Activated CD4-positive, alpha-beta T cell treated with anti-CD3 and anti-CD28 coated beads, Interleukin-2, amount 50 U/mL, for 4 hours (primary cell): ENCODE results near the gene ACCSL.
A peak's percentile ranks its signal among the peaks of the same experiment; 100 is the strongest.

Experiments used
- DNase-seq, 2 experiments: peaks; one replicate each; pipeline ENCODE4 v3.0.0-alpha.2; 2020

The ACCSL gene

DNA sequence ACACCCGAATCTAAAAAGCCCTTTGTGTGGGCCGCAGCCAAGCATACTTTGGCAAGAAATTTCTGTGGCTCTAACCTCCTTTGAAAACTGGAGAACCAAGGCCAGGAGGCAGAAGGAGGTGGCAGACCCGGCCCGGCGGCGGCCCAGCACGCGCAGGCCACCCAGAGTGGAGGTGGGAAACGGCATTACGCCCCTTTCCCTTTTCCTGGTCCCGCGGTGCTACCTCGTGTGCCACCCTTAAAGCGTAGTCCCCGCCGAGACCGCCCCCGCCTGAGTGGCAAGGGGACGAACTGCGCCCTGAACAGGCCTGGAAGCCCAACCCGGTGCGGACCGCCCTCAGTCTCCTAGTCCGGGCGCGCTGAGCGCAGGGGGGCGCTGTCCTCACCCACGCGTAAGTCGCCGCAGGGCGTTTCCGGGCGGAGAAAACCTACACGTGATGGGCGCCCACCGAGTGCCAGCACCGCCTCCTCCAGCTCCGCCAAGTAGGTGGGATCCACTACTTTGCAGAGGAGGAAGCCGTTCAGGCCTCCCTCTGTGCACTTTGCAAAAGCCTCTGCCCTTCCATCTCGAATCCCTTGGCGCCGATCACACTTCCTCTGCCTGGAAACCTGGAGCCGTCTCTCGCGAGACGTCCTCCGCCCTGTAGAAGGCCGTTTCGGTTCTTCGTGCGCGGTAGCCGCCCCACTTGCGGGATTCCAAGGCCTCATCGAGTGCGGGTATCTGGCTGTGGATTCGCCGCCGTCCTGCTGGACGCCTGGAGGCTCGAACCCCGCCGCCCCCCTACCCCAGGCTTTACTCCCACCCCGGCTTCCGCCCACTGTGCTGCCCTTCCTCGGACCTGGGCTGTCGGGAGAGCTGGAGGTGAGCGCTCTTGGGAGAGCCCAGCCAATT lies 18.3 kb downstream of the ACCSL start, which contains the start of gene ACCS:
TSS of gene ACCS (plus strand) at position 430 of the 891 bp plus-strand sequence. CDS start 1,358 bp downstream, outside the sequence.
- DNase-seq: peak; percentile 78 to 81

DNA sequence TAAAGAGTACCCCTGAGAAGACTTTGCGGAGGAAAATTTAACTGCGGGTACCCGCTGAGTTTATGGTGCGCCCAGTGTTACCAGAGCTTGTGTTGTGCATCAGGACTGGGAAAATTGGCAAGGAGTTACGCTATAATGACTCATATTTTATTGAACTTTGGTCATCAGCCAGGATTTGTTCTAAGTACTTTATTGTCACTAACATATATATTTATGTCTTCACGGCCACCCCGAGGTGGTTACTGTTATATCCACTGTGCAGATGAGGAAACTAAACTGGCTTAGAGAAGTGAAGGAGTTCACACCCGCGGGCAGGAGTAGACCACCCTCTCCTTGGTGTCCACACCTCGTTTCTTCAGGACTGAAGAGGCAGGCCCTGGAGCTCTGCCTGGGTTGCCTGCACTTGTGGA lies 19.0 kb downstream of the ACCSL start:
- DNase-seq: no peak

DNA sequence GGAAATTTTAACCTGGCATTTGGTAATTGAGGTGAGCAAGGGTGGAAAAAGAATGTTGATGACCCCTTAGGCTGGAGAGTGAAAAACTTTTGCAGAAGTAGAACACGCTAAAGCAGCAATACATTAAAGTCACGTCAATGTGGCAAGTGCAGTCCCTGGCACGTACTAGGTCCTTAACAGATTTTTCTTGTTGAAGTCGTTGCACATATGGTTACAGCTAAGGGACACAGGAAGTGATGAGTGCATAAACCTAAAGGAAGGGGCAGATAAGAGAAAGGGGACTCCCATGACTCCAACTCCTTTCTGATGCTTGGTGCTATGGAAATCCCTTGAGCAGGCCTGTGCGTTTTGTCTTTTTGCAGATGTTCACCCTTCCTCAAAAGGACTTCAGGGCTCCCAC lies 19.5 kb downstream of the ACCSL start:
- DNase-seq: no peak

DNA sequence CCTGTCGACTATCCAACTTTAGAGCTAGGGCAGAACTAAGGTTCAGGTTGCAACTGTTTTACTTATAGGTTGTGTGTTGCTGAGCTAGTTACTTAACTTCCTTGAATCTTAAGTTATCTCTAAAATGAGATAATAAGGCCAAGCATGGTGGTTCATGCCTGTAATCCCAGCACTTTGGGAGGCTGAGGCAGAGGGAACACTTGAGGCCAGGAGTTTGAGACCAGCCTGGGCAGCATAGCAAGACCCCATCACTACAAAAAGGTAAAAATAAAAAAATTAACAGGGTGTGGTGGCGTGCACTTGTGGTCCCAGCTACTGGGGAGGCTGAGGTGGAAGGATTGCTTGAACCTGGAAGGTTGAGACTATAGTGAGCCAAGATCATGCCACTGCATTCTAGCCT lies 20.4 kb downstream of the ACCSL start:
- no peak for DNase-seq

DNA sequence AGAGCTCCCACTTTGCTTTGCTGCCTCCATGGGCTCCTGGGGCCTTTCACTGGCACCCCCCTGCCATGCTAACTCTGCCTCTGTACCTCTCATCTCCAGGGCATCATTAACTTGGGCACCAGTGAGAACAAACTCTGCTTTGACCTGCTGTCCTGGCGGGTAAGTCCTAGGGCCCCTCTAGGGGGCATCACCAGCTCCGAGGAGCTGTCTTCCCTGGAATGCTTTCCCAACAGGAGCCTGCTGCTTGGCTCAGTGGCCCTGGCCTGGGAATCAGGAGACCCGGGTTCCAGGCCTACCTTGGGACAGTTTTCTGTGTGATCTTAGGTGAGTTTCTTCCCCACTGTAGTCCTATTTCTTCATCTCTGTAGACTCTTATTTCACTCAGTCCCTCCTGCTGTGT lies 23.4 kb downstream of the ACCSL start:
- DNase-seq: no peak

DNA sequence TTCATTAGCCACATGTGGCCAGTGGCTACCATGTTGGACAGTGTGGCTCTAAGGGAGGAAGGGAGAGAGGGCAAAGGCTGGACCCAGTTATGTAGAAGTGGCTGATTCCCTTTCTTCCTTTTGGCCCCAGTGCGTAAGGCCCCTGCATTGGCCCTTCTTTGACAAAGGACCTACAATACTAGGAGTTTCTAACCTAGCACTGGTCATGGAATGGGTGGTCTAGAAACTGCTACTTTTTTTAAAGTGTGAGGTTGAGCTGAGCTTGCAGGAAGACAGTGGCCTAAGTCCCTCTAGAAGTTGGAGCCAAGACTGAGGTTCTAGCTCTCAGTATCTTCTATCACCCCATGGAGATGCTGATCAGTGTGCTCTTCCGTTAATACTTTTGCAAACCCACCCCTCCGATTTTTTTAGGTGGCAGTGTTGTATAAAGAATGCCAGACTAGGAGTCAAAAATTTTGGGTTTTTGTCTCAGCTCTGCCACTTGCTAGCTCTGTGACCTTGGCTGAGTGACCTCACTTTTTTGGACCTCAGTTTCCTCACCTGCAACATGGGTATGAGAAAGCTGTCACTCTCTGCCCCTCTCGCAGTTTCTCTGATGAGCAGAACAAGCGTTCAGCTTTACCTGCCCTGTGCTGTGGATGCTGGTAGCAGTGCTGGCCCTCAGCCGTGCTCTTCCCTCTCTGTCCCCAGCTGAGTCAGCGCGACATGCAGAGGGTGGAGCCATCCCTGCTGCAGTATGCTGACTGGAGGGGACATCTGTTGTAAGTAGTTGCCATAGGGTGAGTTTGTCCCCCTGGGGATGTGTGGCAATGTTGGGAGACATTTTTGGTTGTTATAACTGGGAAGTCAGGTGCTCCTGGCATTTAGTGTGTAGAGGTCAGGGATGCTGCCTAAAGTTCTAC lies 25.2 kb downstream of the ACCSL start:
- no peak for DNase-seq

DNA sequence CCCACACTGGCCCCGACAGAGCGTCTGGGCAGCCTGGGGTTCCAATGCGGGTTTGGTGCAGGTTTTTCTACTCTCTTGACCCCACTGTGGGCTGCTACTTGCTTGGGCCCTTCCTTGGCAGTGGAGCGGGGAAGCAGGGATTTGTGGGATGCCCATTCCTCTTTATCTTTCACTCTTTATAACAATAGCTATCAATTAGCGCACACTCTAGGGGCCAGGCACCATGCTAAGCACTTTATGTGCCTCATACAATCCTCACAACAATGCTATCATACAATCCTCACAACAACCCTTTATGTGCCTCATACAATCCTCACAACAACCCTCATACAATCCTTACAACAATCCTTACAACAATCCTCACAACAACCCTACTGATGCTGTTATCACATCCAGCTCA lies 31.0 kb downstream of the ACCSL start:
- no peak for DNase-seq

DNA sequence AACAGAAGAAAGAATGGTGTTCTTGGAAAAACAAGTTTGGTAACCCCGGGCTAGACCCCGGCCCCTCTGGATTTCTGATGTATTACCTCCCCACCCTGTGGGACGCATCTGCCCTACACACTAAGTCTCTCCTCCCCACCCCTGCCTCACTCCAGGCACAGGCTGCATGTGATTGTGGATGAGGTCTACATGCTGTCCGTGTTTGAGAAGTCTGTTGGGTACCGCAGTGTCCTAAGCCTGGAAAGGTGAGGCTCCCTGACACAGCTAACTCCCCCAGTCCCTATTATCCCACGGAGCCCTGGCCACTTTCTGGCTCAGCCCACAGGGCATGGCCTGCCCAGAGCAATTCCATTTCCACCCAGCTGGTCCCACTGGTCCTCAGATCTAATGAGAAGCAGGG lies 31.6 kb downstream of the ACCSL start:
- no peak for DNase-seq

DNA sequence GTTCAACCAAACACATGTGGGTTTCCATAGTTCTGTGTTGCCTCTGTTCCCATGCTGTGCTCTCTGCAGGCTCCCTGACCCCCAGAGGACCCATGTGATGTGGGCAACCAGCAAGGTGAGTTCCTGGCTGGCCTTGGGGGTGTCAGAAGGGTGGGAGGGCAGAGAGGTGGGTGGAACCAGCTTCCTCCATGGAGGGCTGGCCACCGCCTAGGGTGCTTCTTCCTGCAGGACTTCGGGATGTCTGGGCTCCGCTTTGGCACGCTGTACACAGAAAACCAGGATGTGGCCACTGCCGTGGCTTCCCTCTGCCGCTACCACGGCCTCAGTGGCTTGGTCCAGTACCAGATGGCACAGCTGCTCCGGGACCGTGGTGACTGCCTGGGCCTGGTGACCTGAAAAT lies 33.2 kb downstream of the ACCSL start:
- no peak for DNase-seq

DNA sequence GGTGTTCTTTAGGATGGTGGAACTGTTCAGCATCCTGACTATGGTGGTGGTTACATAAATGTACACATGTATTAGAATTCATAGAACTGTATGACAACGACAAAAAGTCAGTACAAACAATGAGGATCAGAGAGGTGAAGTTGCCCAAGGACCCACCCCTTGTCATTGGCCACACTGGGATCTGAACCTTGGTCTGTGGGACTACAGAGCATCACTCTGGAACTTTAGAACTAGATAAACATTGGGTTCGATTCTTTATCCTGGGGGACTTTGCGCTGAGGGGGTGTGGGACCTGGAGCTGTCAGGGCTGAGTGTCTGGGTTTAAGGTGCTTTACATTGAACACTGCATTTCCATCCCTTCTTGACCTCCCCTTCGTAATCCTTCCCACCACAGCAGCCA lies 34.9 kb downstream of the ACCSL start:
- DNase-seq: no peak

DNA sequence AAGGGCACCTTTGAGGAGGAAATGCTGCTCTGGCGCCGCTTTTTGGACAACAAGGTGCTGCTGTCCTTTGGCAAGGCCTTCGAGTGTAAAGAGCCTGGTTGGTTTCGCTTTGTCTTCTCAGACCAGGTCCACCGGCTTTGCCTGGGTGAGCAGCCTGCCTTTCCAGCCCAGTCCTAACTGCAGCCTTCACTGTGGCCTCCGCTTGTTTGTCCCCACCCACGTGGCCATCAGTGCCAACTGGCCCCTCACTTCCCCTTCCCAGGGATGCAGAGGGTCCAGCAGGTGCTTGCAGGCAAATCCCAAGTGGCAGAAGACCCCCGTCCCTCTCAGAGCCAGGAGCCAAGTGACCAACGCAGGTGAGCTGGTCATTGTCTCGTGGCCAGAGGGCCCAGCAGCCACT lies 35.7 kb downstream of the ACCSL start:
- DNase-seq: no peak

DNA sequence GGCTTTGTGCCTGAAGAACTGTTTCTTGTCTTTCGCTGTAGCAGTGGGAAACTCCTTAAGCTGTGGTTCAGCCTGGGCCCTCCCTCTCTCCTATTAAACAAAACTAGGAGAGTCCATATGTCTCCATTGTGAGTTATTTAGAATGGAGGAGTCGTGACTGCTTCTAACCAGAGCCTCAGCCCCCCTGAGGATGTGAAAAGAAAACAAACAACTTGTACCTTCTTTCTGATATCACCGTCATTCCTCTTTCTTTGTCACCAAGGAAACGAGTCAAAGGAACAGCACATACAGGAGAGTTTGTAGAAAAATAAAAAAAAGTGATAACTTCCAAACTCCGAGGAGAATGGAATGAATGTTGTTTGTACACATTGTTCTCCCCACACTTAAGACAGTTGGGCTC lies 36.1 kb downstream of the ACCSL start:
- DNase-seq: no peak

DNA sequence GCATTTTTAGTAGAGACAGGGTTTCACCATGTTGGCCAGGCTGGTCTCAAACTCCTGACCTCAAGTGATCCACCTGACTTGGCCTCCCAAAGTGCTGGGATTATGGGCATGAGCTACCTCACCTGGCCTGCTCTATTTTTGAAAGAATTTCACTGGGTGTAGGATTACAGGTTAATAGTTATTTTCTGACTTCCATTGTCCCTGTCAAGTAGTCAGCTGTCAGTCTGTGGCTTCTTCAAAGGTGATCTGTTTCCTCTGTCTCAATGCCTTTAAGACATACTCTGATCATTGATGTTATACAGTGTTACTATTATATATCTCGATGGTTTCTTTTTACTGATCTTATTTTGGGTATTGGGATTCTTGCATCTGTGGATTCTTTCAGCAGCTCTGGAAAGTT lies 37.5 kb downstream of the ACCSL start:
- no peak for DNase-seq

DNA sequence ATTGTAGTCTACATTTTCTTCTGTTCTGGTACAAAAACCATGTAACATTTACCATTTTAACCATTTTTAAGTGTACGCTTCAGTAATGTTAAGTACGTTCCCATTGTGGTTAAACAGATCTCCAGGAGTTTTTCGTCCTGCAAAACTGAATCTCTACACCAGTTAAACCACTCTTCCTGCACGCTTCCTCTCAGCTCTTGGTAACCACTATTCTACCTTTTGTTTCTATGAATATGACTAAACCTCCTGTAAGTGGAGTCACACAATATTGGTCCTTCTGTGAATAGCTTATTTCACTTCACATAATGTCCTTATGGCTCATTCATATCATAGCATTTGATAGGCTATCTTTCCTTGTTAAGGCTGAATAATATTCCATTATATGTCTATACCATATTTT lies 40.6 kb downstream of the ACCSL start:
- DNase-seq: no peak

DNA sequence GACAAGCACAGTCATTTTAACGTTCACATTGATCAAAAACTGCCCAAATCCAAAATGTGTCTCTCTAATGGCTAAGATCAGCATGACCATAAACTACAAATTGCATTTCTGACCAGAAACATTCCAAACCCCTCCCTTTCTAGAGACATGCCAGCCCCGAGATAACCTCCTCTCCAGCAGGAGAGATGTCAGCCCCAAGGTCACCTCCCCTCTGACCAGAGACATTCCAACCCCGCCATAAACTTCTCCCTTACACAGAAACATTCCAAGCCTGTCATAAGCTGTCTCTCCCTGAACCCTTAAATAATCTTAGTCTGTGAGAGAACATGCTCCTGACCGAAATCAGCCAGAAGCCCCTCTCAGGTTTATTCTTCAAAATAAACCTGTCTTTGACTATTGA lies 41.1 kb downstream of the ACCSL start:
- no peak for DNase-seq

DNA sequence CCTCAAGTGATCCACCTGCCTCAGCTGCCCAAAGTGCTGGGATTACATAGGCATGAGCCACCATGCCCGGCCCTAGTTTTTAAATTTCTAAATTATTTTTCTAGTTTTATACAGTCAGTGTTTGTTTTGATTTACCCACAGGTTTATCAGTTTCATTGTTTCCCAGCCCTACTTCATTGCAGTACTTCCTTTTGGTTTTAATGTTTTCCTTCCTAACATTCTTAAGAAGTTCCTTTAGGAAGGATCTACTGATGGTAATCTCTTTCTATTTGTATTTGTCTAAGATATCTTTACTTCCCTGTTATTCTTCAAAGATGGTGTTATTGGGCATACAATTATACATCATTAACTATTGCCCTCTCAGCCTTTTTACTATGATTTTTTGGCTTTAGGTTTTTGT lies 42.8 kb downstream of the ACCSL start:
- no peak for DNase-seq

DNA sequence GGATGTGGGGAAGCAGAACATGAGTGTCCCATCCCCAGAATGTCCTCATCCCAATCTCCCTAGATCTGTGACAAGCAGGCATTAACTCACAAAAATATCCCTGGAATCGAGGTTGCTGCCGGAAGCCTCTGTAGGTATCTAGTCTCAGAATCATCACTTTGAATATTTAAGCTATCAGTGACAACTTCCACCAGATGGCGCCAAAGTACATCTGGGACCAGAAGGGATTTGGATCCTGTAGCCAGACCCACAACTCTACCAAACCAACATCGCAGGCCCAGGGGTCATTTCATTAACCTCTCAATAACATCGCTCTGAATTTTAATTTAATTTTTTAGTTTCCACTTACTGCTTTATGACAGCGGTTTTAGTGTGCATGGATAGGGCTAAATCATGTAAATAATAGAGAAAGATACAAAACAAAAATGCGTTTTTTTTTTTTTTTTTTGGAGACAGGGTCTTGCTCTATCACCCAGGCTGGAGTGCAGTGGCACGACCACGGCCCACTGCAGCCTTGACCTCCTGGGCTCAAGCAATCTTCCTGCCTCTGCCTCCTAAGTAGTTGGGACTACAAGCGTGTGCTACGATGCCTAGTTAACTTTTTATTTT lies 46.6 kb downstream of the ACCSL start:
- peak; percentile 74 to 77 for DNase-seq

DNA sequence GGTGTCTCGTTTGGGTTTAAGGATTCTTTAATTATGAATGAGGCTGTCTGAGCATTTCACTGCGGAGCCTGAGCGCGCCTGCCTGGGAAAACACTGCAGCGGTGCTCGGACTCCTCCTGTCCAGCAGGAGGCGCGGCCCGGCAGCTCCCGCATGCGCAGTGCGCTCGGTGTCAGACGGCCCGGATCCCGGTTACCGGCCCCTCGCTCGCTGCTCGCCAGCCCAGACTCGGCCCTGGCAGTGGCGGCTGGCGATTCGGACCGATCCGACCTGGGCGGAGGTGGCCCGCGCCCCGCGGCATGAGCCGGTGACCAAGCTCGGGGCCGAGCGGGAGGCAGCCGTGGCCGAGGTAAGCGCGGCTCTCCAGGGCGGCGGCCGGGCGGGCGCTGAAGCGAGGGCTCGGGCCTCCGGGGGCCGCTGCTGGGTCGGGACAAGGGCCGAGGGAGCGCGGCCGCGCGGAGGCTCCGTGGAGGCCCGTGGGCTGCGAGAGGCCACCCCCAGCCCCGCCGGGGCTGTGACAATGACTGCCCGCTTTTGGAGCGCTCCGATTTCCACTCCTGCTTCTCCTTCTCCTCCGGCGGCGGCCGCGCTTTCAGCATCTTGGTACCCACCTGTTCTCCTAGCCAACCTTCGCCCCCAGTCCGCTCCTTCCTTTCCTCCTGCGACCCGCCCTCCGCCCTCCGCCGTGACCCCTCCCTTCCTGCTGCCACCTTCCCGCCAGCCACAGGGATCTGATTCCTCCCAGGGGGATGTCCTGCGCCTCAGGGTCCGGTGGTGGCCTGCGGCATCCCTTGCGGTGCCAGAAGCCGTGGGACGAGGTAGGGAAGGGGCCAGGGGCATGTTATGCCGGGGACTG lies 48.0 kb downstream of the ACCSL start, which contains the start of gene EXT2:
TSS of gene EXT2 (plus strand) at position 173 of the 854 bp plus-strand sequence. CDS start 12,035 bp downstream, outside the sequence.
- DNase-seq: peak; percentile 80 to 82

DNA sequence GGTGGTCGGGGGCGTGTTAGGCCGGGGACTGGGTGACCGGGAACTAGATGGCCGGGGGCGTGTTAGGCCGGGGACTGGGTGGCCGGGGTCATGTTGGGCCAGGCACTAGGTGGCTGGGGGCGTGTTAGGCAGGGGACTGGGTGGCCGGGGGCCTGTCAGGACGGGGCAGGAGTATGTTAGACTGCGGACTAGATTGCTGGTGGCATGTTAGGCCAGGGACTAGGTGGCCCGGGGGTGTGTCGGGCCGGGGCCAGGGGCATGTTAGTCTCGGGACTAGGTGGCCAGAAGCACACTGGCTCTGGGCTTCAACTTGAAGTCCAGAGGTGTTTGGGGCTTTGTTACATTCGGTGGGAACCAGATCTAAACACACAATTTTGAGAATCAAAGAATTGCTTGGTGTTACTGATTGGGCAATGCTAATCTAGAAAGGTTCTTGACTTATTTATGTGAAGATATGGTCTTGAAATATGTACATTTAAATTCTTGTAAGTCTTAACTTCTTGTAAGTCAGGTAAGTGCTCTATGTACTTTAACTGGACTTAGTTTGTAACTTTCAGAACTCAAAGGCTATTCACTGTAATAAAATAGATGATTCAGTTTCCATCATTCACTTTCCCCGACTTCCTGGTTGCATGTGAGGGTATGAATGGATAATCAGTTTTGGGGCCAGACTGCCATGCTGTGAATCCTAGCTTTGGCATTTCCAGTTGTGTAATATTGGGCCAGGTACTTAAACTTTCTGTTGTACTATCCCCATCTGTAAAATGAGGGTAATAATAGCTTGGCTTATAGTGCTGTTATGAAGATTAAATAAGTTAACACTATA lies 48.8 kb downstream of the ACCSL start:
- peak in 1 of 2 experiments; percentile 4 for DNase-seq

DNA sequence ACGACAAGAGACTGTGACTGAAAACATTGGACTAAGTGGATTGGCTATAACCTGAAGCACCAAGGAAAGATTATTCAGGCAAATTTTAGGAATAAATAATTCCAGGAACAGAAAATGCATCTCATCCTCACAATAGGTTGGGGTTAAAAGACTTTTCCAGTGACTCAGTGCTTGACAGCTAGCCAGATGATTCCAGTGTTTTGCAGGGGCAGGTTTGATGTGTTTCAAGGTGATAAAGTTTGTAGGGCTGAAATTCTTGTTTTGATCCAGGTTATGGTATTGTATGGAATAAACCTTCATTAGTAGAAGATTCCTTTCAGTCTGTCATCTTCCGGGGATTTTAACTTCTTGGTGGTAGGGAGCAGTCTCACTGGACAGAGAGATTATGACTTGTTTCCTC lies 50.0 kb downstream of the ACCSL start:
- no peak for DNase-seq

DNA sequence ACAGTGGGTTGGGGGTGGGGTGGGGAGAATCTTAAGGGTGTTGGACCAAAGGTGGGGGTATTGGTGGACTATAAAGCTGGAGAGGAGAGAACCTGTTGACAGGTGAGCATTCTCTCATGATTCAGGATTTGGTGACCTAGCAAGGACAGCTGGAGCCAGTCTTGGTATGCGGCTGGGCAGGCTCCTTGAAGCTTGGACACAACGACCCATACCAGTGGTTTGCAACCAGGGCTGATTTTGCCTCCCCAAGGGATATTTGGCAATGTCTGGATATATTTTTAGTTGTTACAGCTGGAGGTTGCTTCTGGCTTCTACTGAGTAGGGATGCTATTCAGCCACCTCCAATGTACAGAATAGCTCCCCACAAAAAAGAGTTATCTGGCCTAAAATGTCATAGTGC lies 53.3 kb downstream of the ACCSL start:
- DNase-seq: no peak
